ENCODE data around the gene C12orf43.
A peak's percentile ranks its signal among the peaks of the same experiment; 100 is the strongest.

The C12orf43 gene

DNA sequence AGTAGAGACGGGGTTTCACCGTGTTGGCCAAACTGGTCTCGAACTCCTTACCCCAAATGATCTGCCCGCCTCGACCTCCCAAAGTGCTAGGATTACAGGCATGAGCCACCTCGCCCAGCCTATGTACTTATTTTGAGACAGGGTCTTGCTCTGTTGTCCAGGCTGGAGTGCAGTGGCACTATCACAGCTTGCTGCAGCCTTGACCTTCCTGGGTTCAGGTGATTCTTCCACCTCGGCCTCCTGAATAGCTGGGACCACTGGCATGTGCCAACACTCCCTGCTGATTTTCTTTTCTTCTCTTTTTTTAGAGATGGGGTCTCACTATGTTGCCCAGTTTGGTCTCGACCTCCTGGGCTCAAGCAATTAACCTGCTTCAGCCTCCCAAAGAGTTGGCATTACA, 52.0 kb downstream of the C12orf43 start (continued):
- no peak for TF ChIP-seq POU6F1 (CRISPR knock-in tag; IDR thresholded peaks at IDR 0.05; ENCODE audit: borderline replicate concordance, low read depth)
- TF ChIP-seq CSRNP3 (CRISPR knock-in tag; IDR thresholded peaks at IDR 0.05), result no peak
- no peak for TF ChIP-seq ZC3H10 (CRISPR knock-in tag; IDR thresholded peaks at IDR 0.05)

DNA sequence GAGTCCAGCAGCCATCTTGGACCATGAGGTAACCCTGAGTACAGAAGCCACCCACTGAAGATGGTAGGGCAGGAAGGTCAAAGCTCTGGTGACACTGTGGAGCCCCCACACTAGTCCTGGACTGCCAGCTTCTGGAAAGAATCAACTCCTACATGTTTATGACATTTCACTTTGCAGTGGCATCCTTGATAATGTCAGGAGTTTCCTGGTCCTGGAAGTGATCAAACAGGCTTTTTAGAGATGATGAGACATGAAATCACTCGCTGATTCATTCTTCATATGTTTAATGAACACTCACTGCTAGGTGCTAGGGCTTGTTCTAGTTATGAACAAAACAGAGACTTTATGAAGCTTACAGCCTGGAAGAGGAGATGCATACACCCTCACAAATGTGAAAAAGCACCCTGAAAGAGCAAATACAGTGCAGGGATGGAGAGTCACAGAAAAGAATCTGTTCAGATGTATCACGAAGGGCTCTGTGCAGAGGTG, 53.7 kb downstream of the C12orf43 start:
- TF ChIP-seq ZNF70 (CRISPR knock-in tag; IDR thresholded peaks at IDR 0.05) (no peak), SNAI2 (CRISPR knock-in tag; IDR thresholded peaks at IDR 0.05) (no peak), TCF4 (CRISPR knock-in tag; IDR thresholded peaks at IDR 0.05; ENCODE audit: borderline replicate concordance) (no peak), ISL1 (CRISPR knock-in tag; IDR thresholded peaks at IDR 0.05) (no peak), RARB (CRISPR knock-in tag; IDR thresholded peaks at IDR 0.05) (no peak), TSHZ2 (CRISPR knock-in tag; IDR thresholded peaks at IDR 0.05) (no peak), ZFP3 (CRISPR knock-in tag; IDR thresholded peaks at IDR 0.05) (no peak), ZC3H10 (CRISPR knock-in tag; IDR thresholded peaks at IDR 0.05) (no peak), TOX (CRISPR knock-in tag; IDR thresholded peaks at IDR 0.05; ENCODE audit: borderline replicate concordance) (no peak), PPARA (CRISPR knock-in tag; IDR thresholded peaks at IDR 0.05; ENCODE audit: borderline replicate concordance) (no peak), CSDC2 (CRISPR knock-in tag; IDR thresholded peaks at IDR 0.05) (no peak)
- peak; percentile 41 for ATAC-seq

- no peak for TF ChIP-seq CREB5 (CRISPR knock-in tag; IDR thresholded peaks at IDR 0.05; ENCODE audit: low read depth)
Measured at GRCh38 chr12:120961604-120962531, 54.4 kb downstream of the C12orf43 start.

GRCh38 chr12:120960657-120961056, 55.6 kb downstream of the C12orf43 start:
- TF ChIP-seq GLIS3 (CRISPR knock-in tag; IDR thresholded peaks at IDR 0.05) (no peak), SNAI2 (CRISPR knock-in tag; IDR thresholded peaks at IDR 0.05) (no peak), PPARA (CRISPR knock-in tag; IDR thresholded peaks at IDR 0.05; ENCODE audit: borderline replicate concordance) (no peak), RARB (CRISPR knock-in tag; IDR thresholded peaks at IDR 0.05) (no peak), OSR1 (CRISPR knock-in tag; IDR thresholded peaks at IDR 0.05) (no peak), ZNF565 (CRISPR knock-in tag; conservative IDR thresholded peaks at IDR 0.05; ENCODE audit: low read depth) (no peak), POU6F1 (CRISPR knock-in tag; IDR thresholded peaks at IDR 0.05; ENCODE audit: borderline replicate concordance, low read depth) (no peak), CSDC2 (CRISPR knock-in tag; IDR thresholded peaks at IDR 0.05) (no peak), CREB5 (CRISPR knock-in tag; IDR thresholded peaks at IDR 0.05; ENCODE audit: low read depth) (no peak), ISL1 (CRISPR knock-in tag; IDR thresholded peaks at IDR 0.05) (no peak)
- no peak for ATAC-seq

More at GRCh38 chr12:120961604-120962531, 54.4 kb downstream of the C12orf43 start:
- no peak for ATAC-seq

Data from SK-N-SH treated with all-trans-retinoic acid at 6 μM for 48 hours (cell line).